ENCODE results near the gene TMEM60.
"Not testable (repeated sequence)": the region's sequence is repeated elsewhere in the genome, so short reads cannot be mapped to it uniquely, and the experiment has no call there.

The TMEM60 gene

DNA sequence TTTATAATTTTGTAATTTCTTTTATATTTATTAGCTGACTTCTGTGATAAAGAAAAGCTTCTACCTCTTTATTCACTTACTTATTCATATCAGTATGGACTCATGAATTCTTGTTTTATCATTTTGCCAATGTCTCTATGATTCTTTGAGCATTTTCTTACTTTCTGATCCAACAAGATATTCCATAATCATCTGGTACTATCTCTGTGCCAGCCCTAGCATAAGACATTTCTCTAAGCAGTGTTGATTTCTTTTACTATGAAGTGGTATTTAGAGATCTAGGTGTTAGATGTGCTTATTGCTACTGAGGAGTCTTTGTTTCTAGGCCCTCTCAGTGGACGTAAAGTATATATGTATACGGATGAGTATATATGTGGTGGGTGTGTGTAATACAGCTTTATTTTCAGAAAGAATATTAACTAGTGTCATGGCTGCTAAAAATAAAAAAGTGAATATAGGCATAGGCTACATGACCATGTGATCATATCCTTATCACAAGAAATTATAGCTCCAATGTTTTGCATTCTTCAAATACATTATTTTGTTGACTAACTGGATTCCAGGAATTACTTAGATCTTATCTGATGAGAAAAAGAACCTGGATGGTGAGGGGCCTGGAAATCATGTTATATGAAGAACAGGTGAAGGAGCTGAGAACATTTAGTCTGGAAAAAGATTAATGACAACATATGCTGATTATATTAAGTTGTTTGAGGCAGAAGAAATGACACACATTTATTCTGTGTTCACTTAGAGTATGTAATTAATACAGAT is 13.5 kb upstream of the TMEM60 start:
- no peak for DNase-seq

DNA sequence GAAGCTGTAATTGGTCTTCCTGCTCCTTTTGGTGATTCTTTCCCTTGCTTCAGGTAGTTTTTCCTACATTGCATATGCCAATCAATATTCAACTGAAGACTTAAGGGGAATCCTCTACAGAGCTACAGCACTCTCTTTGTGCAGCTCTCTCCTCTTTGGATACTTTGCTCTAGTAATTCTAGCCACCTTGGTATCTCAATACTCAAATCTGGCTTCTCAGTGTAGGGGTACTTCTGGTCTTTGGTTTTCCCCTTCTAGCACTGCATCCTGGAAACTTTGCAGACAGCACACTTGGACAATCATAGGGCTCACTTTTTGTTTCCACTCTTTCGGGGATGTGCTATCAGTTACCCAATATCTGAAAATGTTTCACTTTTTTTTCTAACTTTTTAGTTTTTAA is 10.3 kb upstream of the TMEM60 start:
- no peak for DNase-seq

DNA sequence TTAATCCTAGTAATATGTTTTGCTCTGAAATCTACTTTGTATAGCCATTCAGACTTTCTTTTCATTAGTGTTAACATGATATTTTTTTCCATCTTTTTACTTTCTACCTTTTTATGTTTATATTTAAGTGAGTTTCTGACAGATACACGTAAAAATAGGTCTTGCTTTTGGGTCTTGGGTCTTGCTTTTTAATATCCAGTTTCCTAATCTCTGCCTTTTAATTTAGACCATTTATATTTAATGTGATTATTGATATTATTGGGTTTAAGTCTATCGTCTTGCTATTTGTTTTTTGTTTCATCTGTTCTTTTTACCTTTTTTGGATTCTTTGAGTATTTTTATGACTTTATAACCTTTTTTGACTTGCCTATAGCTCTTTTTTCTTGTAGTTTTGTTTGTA is 8.2 kb upstream of the TMEM60 start:
- no peak for DNase-seq

DNA sequence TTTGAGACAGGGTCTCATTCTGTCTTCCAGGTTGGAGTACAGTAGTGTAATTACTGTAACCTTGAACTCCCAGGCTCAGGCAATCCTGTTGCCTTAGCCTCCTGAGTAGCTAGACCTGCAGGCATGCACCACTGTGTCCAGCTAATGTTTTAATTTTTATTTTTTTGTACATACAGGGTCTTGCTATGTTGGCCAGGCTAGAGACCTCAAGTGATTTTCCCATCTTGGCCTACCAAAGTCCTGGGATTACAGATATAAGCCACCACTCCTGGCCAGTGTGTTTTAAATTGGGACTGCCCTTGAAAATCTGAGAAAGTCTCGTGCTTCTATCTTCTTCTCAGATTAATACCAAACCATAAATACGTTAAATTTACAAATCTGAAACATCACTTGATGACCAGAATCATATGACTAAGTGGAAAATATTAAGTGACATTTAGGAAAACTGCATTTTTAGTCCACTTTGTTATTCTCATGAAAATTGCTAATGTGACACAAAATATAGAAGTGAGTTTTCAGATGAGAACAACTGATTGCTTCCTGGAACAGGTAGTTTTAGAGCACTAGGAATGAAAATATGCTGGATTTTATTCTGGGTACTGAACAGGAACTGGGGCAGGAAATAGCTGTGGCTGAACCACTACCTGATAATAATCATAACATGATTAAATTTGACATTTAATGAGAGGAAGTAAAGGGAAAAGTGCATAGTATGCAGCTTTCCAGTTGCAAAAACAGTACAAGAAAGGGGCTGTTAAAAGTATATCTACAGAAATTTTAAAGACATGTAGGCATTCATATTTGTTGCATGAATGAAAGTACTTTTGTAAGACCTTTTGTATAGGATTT is 4.5 kb upstream of the TMEM60 start:
- no peak for DNase-seq

DNA sequence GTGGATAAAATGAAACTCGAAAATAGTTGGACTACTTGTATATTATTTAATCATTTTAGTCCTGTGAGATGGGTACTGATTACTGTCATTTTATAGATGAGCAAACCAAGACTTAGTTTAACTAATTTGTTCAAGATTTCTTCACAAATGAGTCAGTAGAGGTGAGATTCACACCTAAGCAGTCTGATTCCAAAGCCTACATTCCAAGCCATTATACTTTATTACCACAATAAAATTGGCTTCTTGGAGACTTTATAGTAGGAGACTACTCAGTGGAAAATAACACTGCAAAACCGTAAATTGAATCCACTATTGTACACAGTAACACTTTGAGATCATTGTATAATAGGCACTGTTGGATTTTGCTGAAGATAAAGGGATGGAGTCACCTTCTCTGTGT is 2.5 kb upstream of the TMEM60 start:
- no peak for DNase-seq

DNA sequence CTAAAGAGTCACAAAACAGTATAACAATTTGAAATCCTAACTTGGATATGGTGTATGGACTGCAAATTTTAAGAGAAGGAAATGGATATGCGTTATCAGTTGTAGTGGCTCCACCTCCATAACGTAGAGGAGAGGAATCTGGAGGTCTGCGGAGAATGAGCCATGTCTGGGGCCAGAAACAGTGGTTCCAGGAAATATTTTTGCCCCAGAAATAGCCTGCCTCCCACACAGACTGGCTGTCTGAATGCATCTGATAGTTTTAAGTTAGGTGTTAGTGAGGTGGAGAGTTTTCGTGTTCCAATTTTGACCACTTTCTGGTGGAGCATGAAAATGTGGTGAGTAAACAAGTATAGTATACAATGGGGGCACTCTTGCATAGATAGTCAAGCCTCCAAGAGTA is 1.9 kb upstream of the TMEM60 start:
- DNase-seq: peak; percentile 28

DNA sequence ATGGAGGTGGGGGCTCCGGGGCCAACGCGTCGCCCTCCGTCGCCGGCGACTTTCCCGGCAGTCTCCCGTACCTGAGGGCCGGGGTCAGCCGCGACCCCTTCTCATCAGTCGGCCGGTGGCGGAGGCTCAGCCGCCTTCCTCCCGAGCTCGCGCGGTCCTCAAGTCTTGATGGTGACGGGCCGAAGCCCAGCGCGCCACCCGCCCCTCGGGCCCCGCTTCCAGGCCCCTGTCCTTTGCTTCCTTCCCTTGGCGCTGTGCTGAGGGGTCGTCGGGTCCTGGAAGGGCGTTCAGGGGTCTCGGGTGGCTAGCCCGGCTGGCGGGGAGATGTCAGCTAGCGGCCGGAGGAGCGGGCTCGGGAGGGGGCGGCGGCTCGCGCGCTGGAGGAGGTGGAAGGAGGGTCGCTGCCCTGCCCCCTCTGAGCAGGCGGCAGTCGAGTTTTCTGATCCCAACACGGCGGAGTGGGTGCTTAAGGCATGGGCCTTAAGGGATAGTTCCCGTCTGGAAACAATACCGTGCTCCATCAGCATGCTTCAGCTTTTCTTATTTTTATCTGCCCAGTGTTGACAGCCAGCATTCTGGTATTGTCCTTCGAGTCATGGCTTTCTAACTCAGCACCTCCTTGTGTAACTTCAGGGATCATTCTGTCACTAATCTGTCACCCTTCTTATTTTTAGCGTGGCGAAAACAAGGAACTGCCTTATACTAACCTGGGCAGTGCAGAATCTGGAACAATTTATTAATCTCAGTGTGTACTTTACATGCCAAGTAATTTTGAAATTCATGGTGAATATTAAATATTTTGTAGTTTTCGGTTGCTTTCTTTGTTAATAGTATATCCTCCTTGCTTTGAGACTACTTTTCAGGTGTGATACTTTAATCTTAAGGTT is 1.1 kb upstream of the TMEM60 start:
- DNase-seq: peak; percentile 28

DNA sequence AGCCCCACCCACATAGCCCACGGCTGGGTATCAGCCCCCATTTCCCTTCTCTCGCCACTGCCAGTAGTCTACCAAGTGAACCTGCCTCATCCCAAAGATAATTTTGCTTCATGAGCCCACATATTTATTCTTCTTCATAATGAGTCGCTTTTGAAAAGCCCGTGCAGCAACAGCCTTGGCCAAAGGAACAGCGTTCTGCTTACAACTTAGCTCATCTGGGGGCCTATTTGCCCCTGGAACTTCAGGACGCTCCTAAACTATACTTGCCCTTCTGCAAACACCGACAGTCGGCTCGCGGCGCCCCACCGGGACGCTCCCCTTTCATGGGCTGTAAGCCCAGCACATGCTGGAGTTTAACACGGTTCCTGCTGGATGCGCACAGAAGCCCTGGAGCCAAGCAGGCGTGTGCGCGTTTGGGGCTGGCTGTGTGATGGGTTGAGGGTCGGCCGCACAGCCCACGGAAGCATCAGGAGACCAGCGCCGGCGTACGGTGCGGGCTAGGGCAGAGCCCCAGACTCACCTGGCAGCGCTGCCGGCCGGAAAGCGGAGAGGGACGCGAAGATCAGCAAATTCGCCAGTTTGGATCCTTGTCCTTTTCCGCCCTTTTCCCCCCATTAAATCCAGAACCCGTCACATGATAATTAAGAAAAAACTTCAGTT is 370 bp downstream of the TMEM60 start:
- DNase-seq: no peak

DNA sequence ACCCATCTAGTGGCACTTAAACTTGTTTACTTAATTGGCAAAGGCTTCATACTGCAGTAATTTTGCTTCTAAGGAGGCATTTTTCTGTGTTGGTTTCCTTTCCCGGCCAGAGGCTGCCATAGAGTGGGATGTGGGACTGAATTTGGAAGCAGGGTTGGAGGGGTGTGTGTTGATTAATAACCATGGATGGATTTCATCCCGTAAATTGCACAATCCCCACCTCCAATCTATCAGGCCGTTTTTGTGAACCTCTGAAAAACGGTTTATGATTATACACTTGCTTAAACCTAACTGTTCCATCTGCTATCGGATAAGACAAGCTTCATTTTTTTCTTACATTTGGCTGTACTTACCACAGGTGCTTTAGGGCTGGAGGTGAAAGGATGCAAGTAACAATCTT is 1.3 kb downstream of the TMEM60 start:
- no peak for DNase-seq

DNA sequence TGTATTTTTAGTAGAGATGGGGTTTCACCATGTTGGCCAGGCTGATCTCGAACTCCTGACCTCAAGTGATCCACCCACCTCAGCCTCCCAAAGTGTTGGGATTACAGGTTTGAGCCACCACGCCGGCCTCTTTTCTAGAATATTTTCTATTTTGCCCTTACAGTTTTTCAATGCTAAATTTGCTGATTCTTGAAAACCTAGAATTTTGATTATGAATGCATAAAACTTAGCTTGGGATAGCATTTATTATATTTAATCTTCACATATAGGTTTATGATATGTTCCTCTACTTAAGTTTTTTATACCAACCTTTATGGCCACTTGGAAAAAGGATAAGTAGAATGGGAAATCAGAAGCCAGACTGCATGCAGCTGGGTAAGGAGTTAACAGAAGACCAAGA is 2.1 kb downstream of the TMEM60 start:
- no peak for DNase-seq

DNA sequence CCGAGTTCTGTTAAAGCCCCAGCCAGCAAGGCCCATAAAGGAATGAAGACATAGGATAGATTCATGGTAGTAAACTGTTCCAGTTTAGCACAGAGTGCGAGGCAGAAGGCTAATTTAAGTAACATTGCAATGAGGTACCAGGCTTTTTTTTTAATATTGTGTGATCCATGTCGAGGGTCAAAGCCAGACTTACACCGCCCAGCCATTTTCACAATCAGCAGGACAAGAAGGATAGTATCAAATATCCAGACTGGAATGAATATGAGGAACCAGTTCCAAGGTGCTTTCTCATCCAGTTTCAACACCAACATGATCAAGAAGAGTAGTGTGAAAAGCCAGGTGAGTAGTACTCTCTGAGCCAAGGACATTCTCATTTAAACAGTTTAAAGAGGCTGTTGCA is 4.2 kb downstream of the TMEM60 start:
- DNase-seq: no peak

DNA sequence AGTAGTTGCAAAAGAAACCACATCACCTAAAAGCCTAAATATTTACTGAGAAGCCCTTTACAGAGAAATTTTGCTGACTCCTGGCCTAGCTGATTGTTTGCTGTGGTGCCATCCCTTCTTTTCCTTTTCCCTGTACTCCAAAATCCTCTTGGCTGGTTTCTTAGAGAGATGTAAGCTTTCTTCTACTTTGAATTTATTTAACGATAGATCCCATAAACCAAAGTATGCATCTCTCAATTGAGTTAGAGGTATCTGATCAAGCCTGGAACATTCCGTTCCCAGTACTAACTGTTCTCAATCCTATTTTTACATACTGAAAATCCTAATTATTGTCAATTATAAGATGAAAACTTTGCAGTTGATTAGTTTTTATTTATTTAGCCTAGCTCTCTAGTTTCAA is 6.3 kb downstream of the TMEM60 start:
- no peak for DNase-seq

DNA sequence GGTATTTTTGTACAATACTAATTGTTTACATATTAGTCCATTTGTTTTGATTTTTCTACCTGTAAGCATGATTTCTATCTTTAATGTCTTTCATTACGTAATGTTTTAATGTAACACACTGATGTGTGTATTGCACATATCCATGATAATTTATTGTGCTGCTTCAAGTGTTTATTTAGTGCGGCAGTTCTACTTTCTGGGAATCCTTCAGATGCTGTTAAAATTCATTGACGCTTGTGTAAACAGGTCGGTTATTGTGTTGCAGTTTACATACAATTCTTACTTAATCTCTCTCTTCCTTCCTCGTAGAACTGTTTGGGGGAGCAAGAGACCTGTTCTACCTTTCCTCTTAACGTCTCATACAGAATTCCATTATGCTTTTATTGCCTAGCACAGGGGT is 6.9 kb downstream of the TMEM60 start:
- DNase-seq: no peak

DNA sequence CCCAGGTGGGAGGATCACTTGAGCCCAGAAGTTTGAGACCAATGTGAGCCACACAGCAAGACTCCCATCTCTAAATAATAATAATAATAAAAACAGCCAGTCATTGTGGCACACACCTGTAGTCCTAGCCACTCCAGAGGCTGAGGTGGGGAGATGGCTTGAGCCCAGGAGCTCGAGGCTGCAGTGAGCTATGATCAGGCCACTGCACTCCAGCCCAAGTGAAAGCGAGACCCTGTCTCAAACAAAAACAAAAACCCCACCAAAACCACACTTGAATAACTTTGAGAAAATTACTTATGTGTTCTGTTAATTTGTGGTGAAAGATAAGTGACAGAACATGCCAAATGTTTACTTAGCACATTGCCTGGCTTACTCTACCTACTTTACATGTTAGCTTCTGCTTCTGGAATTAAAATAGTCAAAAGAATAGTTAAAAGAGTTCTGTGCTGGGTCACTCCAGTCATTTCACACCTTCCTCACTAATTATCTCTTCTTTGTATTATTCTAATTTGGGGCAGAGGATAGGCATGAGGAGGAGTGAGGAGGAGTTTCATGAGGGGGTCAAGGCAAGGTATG is 9.8 kb downstream of the TMEM60 start:
- DNase-seq: no peak

DNA sequence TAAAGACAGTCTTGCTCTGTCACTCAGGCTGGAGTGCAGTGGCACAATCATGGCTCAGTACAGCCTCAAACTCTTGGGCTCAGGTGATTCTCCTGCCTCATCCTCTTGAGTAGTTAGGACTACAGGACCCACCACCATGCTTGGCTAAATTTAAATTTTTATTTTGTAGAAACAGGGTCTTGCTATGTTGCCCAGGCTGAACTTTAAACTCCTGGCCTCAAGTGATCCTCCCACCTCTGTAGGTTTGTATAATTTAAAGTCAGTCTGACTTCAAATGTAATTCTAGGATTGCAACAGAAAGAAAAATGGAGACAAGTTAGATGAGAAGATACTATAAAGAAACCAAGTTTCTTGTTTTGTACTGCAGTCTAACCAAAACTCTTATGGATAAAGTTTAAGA is 11.5 kb downstream of the TMEM60 start:
- no peak for DNase-seq

DNA sequence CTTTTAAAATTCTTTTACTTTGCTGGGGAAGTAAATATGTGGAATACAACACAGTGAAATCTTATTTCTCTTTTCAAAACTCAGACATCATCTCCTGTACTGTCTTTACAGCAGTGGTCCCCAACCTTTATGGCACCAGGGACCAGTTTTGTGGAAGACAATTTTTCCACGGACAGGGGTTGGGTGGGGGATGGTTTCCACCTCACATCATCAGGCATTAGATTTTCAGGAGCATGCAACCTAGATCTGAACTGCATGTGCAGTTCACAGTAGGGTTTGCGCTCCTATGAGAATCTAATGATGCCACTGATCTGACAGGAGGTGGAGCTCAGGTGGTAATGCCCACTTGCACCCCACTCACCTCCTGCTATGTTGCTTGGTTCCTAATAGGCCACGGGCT is 12.2 kb downstream of the TMEM60 start:
- no peak for DNase-seq

DNA sequence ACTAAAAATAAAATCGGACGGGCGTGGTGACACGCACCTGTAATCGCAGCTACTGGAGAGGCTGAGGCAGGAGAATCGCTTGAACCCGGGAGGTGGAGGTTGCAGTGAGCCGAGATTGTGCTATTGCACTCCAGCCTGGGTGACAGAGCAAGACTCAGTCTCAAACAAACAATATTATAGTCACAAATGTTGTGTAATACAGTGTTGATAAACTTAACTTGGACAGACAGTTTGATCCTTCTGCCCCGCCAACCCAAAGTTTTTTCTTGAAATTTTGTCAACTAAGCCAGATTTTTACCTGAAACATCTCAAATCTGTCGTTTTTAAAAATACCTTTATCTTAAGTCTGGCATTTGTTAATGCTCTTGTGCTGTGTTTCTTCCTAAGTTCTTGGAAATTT is 13.8 kb downstream of the TMEM60 start:
- DNase-seq: not testable (repeated sequence)

DNA sequence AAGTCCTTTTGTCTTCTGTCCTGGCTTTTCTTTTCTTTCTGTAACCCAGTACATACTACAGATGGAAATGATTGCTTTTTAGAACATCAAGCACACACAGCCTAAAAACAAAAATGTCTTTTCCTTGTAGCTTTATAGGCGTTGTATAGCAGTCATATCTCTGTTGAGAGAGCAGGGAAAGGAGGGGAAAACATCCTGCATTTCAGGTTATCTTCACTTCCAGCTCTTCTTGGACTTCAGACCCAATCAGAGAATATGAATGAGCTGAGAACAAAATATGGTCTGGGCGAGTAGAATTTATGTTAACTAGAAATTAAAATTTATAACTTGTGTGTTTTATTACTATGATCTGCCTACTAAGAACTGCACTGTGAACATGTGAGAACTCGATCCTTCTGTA is 14.7 kb downstream of the TMEM60 start:
- no peak for DNase-seq

DNA sequence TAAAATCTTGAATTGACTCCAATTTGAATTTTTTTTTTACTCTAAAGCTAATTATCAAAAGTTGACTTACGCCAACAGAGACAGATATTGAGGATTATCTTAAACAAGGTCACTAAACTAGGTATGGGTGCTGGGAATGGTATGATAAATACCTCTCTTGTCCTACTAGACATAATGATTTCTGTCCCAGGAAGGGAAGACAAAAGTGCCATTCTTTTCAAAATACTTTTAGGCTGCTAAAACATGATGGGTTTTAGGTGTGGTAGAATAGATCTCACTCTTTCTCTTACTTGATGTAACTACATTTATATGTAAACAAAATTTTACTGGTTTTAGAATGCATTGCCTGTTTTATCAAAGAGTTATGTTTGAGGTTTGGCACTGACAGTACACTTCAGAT is 15.1 kb downstream of the TMEM60 start:
- DNase-seq: no peak

DNA sequence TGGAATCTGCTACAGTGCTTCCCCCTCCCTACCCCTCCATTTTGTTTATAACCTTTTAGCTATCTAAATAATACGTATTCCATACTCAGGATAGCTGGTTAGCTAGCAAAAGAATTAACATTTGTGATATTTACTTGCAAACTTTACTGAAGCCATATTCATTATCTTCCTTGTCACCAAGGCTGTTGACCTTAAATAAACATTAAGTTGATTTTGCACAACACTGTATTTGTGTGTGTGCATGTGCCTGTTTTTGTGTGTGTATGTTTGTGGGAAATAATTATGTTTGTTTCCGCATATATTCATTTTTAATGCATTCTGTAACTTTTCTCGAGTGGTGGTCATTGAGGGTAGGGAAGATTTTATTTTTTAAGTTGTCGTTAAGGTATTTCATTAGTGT is 15.9 kb downstream of the TMEM60 start:
- no peak for DNase-seq

DNA sequence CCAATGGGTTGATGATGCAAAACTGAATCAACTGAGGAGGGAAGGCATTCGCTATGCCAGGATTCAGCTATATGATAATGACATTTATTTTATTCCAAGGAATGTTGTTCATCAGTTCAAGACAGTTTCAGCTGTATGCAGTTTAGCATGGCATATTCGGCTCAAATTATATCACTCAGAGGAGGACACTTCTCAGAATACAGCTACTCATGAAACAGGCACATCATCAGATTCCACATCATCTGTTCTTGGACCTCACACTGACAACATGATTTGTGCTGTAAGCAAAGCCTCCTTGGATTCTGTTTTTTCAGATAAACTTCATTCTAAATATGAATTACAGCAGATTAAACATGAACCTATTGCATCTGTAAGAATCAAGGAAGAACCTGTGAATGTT is 19.7 kb downstream of the TMEM60 start:
- DNase-seq: no peak

DNA sequence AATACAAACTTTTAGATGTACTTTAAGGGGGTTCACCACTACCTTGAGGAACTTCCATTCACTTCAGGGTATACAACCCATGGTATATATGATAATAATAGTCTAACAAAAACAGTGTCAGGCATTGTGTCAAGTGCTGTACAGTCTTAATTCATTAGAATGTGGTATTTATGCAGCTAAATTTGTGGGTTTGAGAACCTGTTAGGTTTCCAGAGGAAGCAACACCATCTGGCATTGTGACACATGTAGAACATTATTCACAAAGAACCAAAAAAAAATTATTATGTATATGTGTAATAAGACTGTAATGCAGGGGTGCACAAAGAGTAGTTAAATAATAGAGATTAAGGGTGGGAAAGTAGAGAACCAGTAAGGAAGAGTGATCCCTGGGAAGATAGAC is 26.3 kb downstream of the TMEM60 start:
- DNase-seq: no peak

DNA sequence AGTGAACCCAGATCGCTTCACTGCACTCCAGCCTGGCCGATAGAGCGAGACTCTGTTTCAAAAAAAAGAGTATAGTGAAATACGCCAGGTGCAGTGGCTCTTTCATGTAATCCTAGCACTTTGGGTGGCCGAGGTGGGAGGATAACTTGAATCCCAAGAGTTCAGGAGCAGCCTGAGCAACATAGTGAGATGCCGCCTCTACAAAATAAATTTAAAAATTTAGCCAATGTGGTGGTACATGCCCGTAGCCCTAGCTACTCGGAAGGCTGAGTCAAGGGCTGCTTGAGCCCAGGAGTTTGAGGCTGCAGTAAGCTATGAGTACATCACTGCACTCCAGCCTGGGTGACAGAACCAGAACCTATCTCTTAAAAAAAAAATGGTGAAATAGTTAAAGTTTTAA is 27.9 kb downstream of the TMEM60 start:
- no peak for DNase-seq

All from activated naive CD4-positive, alpha-beta T cell treated with Interleukin-2 at 50 U/mL for 16 hours (primary cell).